ENCODE measurements around the gene KCNQ4. TPM values are rescaled to one million over a fixed set of nuclear protein-coding genes. Genes with fewer than 3 reads are reported as not detected.

KCNQ4 gene
- total and polyA plus RNA-seq, 2 of the 13 experiments (the other 11 are each of a cell fraction or from before 2014, with no cell fraction given): 0.02 to 0.09 TPM

GRCh38 chr1:40758578-40759343, 24.8 kb upstream of the KCNQ4 start (continued):
- TF ChIP-seq THAP9 (CRISPR knock-in tag; IDR thresholded peaks at IDR 0.05; ENCODE audit: borderline replicate concordance) (no peak), FLYWCH1 (CRISPR knock-in tag; IDR thresholded peaks at IDR 0.05) (no peak), PCBP2 (optimal IDR thresholded peaks at IDR 0.05; ENCODE audit: low read depth, low read length, poor library complexity, severe bottlenecking) (no peak), DRAP1 (CRISPR knock-in tag; IDR thresholded peaks at IDR 0.05) (no peak), WIZ (CRISPR knock-in tag; IDR thresholded peaks at IDR 0.05) (no peak), SNRNP70 (IDR thresholded peaks at IDR 0.05; ENCODE audit: low read depth, low read length) (no peak), NFYC (CRISPR knock-in tag; IDR thresholded peaks at IDR 0.05) (no peak), HDAC1 (CRISPR knock-in tag; IDR thresholded peaks at IDR 0.05) (peak; percentile 62), BCL6 (CRISPR knock-in tag; IDR thresholded peaks at IDR 0.05) (peak; percentile 72), SKI (IDR thresholded peaks at IDR 0.05; ENCODE audit: partially characterized antibody) (peak; percentile 25), NR3C1 (CRISPR knock-in tag; IDR thresholded peaks at IDR 0.05) (no peak), MEIS1 (CRISPR knock-in tag; IDR thresholded peaks at IDR 0.05; ENCODE audit: borderline replicate concordance) (no peak; the same call in 1 of the 2 replicates), CAMTA2 (CRISPR knock-in tag; IDR thresholded peaks at IDR 0.05; ENCODE audit: borderline replicate concordance) (no peak), USF2 (IDR thresholded peaks at IDR 0.05; ENCODE audit: low read depth, low read length) (no peak; the same call in 1 of the 2 replicates), USF2 (CRISPR knock-in tag; IDR thresholded peaks at IDR 0.05; ENCODE audit: borderline replicate concordance) (peak; percentile 72; the same call in 1 of the 2 replicates), NFE2L2 (IDR thresholded peaks at IDR 0.05; ENCODE audit: low read length) (no peak), E2F5 (CRISPR knock-in tag; conservative IDR thresholded peaks at IDR 0.05) (no peak), BORCS8-MEF2B (CRISPR knock-in tag; IDR thresholded peaks at IDR 0.05) (no peak), MIER3 (CRISPR knock-in tag; IDR thresholded peaks at IDR 0.05; ENCODE audit: borderline replicate concordance) (peak; percentile 56; the same call in 1 of the 2 replicates), NR2F6 (IDR thresholded peaks at IDR 0.05) (peak; percentile 73), NR2F6 (CRISPR knock-in tag; IDR thresholded peaks at IDR 0.05) (0 out of 2 replicates have a peak, but pooled peaks have one; percentile 65), FOXP4 (CRISPR knock-in tag; IDR thresholded peaks at IDR 0.05) (peak; percentile 75), ZNF235 (CRISPR knock-in tag; IDR thresholded peaks at IDR 0.05; ENCODE audit: borderline replicate concordance) (no peak)

All from HepG2 (cell line).